CD4-positive, alpha-beta T cell (primary cell): ENCODE results near the gene CEP57L1. TPM values are rescaled to one million over a fixed set of nuclear protein-coding genes. Genes with fewer than 3 reads are reported as not detected.

Experiments
- ATAC-seq: fragments of 200-7000 bp; cut with Tn5 transposase; one replicate; pipeline ENCODE4 v1.10.0; 2022; ENCODE audit warnings: mild to moderate bottlenecking; ENCODE audit not compliant: poor library complexity
- CTCF ChIA-PET: fragments of 350-600 bp; sonication (Branson Sonifier 250); formaldehyde crosslinking; loops from one replicate; lab custom pipeline; 2021; ENCODE audit warnings: antibody characterized with exemption, inconsistent platforms; lab: Charles Lee
- POLR2A ChIA-PET: fragments of 350-600 bp; sonication (Branson Sonifier 250); formaldehyde crosslinking; loops from one replicate; lab custom pipeline; 2021; ENCODE audit warnings: antibody characterized with exemption, inconsistent platforms; lab: Charles Lee
- DNase-seq, 14 experiments: peaks; one replicate each; pipeline ENCODE4 v3.0.0-alpha.2; 2013 to 2020; ENCODE audit warnings: mixed read lengths in 2 of 14
- H3K27ac ChIP-seq, 2 donors: one replicate each; pipeline versions ENCODE4 v1.5.1 to v1.7.0; 2013; ENCODE audit warnings: low read length in 2 of 2, low read depth in 1 of 2, mild to moderate bottlenecking in 1 of 2
- H3K27me3 ChIP-seq, 2 experiments: 1 replicate in 1 of 2; 2 replicates in 1 of 2; pipeline versions ENCODE4 v1.6.1 to v1.7.0; 2013; ENCODE audit warnings: low read length in 2 of 2, control low read depth in 1 of 2, mild to moderate bottlenecking in 1 of 2, moderate library complexity in 1 of 2; ENCODE audit not compliant: insufficient read depth in 2 of 2, control insufficient read depth in 1 of 2
- H3K36me3 ChIP-seq: one replicate; pipeline ENCODE4 v1.6.1; 2013; ENCODE audit warnings: low read length, control low read depth; ENCODE audit not compliant: insufficient read depth
- H3K4me1 ChIP-seq: one replicate; pipeline ENCODE4 v1.6.1; 2013; ENCODE audit warnings: low read length, control low read depth; ENCODE audit not compliant: insufficient read depth
- H3K4me3 ChIP-seq: one replicate; pipeline ENCODE4 v1.5.1; 2013; ENCODE audit warnings: mild to moderate bottlenecking, low read length, moderate library complexity
- H3K9me3 ChIP-seq, 2 experiments: 1 replicate in 1 of 2; 2 replicates in 1 of 2; pipeline versions ENCODE4 v1.6.1 to v1.7.0; 2013; ENCODE audit warnings: low read length in 2 of 2, mild to moderate bottlenecking in 2 of 2, control low read depth in 1 of 2, moderate library complexity in 1 of 2; ENCODE audit not compliant: control insufficient read depth in 1 of 2, insufficient read depth in 1 of 2
- H3K27ac Mint-ChIP-seq: one replicate; pipeline ENCODE4 v1.8.0; 2020; ENCODE audit warnings: mixed read lengths
- H3K27me3 Mint-ChIP-seq: one replicate; pipeline ENCODE4 v1.8.0; 2021; ENCODE audit warnings: mixed read lengths
- H3K36me3 Mint-ChIP-seq: one replicate; pipeline ENCODE4 v1.8.0; 2021; ENCODE audit warnings: low read depth, mixed read lengths
- H3K4me1 Mint-ChIP-seq: one replicate; pipeline ENCODE4 v1.8.0; 2021; ENCODE audit warnings: low read depth, mixed read lengths
- H3K4me3 Mint-ChIP-seq: one replicate; pipeline ENCODE4 v1.8.0; 2020; ENCODE audit warnings: mild to moderate bottlenecking, mixed read lengths
- H3K9me3 Mint-ChIP-seq: one replicate; pipeline ENCODE4 v1.8.0; 2020; ENCODE audit warnings: mixed read lengths
- intact Hi-C, 2 experiments: fragments of 100-400 bp; cut with DNase I in 1 of 2; cut with micrococcal nuclease in 1 of 2; formaldehyde crosslinking; loops; one replicate each; pipeline versions ENCODE4 v1.15.1 to v1.9.0; 2023 to 2025; cut with DNase I, micrococcal nuclease
- total RNA-seq, 174 experiments: library from RNA in 2 of 174; stranded (reverse) in 2 of 174; gene quantifications; one replicate each; pipeline ENCODE4 v1.2.3 and lab custom pipeline; 2021 to 2026
- TF ChIP-seq, protein P1 (sequence below): fragments of 200-600 bp; IDR thresholded peaks from one replicate; pipeline ENCODE4 v1.8.0; 2022; ENCODE audit warnings: antibody characterized with exemption, mild to moderate bottlenecking

The CEP57L1 gene
- total RNA-seq, 2 experiments from 2014 or later = 3.8 to 4.8 TPM

DNA sequence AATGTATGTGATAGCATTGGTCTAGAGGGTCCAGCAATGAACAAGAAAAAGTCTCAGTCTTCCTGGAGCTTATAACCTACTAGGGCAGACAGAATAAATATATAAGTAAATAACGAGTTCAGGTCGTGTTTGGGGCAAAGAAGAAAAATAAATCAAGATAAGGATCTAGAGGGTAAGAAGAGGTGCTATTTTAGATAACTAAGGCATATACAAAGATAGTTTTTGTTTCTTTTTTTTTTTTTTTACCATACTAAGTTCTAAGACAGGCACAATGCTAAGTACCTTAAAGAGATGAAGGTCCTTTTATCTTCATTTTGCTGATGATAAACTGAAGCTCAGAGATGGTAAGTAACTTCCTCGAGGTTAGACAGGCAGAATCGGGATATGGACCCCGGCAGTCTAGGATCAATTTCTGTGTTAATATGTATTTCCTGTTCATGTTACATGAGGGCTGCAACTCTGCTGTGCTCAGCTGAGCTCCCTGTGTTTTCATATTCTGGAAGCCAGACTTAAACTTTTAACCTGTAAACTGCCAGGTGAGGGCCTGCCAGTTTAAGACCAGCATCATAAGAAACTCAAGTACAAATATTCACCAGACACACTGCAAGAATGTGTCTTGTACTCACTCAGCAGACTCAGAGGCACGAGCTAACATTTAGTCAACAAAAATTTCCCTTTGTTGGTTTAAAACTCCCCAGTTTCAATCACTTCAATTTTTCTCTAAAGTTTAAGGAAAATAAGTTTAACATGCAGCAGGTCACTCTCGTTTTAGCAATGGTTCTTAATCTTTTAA lies 24.0 kb upstream of the CEP57L1 start:
- peak overlapping the region; percentile 64 for H3K4me3 Mint-ChIP-seq
- CTCF ChIA-PET = interaction anchor here (1.0 to 6.0 kb wide), 9 partner anchors 10 to 529 kb away, joined by 3 to 50 read pairs (median 5); no protein-coding TSS in a partner anchor
- no peaks in the 10 kb centered on the region for H3K9me3 ChIP-seq
- DNase-seq = peak in 3 of 14 experiments; percentile 30 to 41 (median 40)
- no peaks in the 10 kb centered on the region for H3K36me3 ChIP-seq
- H3K27me3 Mint-ChIP-seq = no peaks in the 10 kb centered on the region
- no peaks in the 10 kb centered on the region for H3K9me3 Mint-ChIP-seq
- no peaks in the 10 kb centered on the region for H3K36me3 Mint-ChIP-seq
- H3K4me1 ChIP-seq = peaks cover 11% of the 10 kb centered on the region
- H3K27ac Mint-ChIP-seq = peak overlapping the region; percentile 76
- H3K4me3 ChIP-seq = peak overlapping the region; percentile 29
- H3K27ac ChIP-seq = no peak overlapping the region
- peak; percentile 25 for ATAC-seq
- no peaks in the 10 kb centered on the region for H3K27me3 ChIP-seq
- peaks cover 41% of the 10 kb centered on the region for H3K4me1 Mint-ChIP-seq
- TF ChIP-seq, protein P1, sequence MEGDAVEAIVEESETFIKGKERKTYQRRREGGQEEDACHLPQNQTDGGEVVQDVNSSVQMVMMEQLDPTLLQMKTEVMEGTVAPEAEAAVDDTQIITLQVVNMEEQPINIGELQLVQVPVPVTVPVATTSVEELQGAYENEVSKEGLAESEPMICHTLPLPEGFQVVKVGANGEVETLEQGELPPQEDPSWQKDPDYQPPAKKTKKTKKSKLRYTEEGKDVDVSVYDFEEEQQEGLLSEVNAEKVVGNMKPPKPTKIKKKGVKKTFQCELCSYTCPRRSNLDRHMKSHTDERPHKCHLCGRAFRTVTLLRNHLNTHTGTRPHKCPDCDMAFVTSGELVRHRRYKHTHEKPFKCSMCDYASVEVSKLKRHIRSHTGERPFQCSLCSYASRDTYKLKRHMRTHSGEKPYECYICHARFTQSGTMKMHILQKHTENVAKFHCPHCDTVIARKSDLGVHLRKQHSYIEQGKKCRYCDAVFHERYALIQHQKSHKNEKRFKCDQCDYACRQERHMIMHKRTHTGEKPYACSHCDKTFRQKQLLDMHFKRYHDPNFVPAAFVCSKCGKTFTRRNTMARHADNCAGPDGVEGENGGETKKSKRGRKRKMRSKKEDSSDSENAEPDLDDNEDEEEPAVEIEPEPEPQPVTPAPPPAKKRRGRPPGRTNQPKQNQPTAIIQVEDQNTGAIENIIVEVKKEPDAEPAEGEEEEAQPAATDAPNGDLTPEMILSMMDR = no peak
- POLR2A ChIA-PET = interaction anchor here (0.5 to 4.4 kb wide), 16 partner anchors 10 to 530 kb away, joined by 3 to 43 read pairs (median 6); partner anchors contain the start of genes ARMC2, CD164, CEP57L1 and SESN1
- intact Hi-C loops = loop anchor here (5.0 to 10.0 kb wide), 2 partner anchors 124 to 157 kb away; no protein-coding TSS in a partner anchor

GRCh38 chr6:109073344-109074132 lies 21.8 kb upstream of the CEP57L1 start:
- no peak overlapping the region for H3K4me3 ChIP-seq
- DNase-seq = peak in 11 of 14 experiments; percentile 17 to 87 (median 37)
- H3K27me3 ChIP-seq = no peaks in the 10 kb centered on the region
- no peaks in the 10 kb centered on the region for H3K36me3 ChIP-seq
- TF ChIP-seq, protein P1 = peak; percentile 85
- H3K27ac Mint-ChIP-seq = no peak overlapping the region
- no peaks in the 10 kb centered on the region for H3K27me3 Mint-ChIP-seq
- CTCF ChIA-PET = interaction anchor here (0.6 to 6.0 kb wide), 21 partner anchors 8 to 531 kb away, joined by 3 to 50 read pairs (median 4); partner anchors contain the start of genes ARMC2, CD164, CEP57L1 and SESN1
- POLR2A ChIA-PET = interaction anchor here (1.0 to 4.4 kb wide), 11 partner anchors 21 to 532 kb away, joined by 3 to 43 read pairs (median 10); partner anchors contain the start of genes CEP57L1, FOXO3 and SESN1
- H3K27ac ChIP-seq = no peak overlapping the region
- H3K9me3 Mint-ChIP-seq = no peaks in the 10 kb centered on the region
- no peaks in the 10 kb centered on the region for H3K36me3 Mint-ChIP-seq
- peaks cover 8% of the 10 kb centered on the region for H3K4me1 ChIP-seq
- no peaks in the 10 kb centered on the region for H3K9me3 ChIP-seq
- intact Hi-C loops = loop anchor here (1.0 to 10.0 kb wide), 7 partner anchors 64 to 531 kb away; no protein-coding TSS in a partner anchor
- peak; percentile 74 for ATAC-seq
- H3K4me1 Mint-ChIP-seq = peaks cover 25% of the 10 kb centered on the region
- H3K4me3 Mint-ChIP-seq = peak overlapping the region; percentile 0

GRCh38 chr6:109074133-109074415 lies 21.2 kb upstream of the CEP57L1 start:
- H3K4me1 ChIP-seq = peaks cover 8% of the 10 kb centered on the region
- Mint-ChIP-seq H3K4me1 (peaks cover 25% of the 10 kb centered on the region), H3K9me3 (no peaks in the 10 kb centered on the region), H3K27ac (no peak overlapping the region), H3K36me3 (no peaks in the 10 kb centered on the region), H3K27me3 (no peaks in the 10 kb centered on the region), H3K4me3 (no peak overlapping the region)
- ChIA-PET CTCF (interaction anchor here (1.2 to 6.0 kb wide), 8 partner anchors 8 to 531 kb away, joined by 3 to 50 read pairs (median 4); partner anchors contain the start of genes CEP57L1 and SESN1), POLR2A (interaction anchor here (0.9 to 4.4 kb wide), 6 partner anchors 20 to 533 kb away, joined by 3 to 43 read pairs (median 18); partner anchors contain the start of genes CEP57L1 and SESN1)
- no peaks in the 10 kb centered on the region for H3K9me3 ChIP-seq
- H3K36me3 ChIP-seq = no peaks in the 10 kb centered on the region
- no peak overlapping the region for H3K4me3 ChIP-seq
- no peak for ATAC-seq
- H3K27ac ChIP-seq = no peak overlapping the region
- TF ChIP-seq, protein P1 = no peak
- no peaks in the 10 kb centered on the region for H3K27me3 ChIP-seq
- intact Hi-C loops = loop anchor here (5.0 to 10.0 kb wide), 2 partner anchors 127 to 159 kb away; no protein-coding TSS in a partner anchor
- DNase-seq = no peak
